Osteoblast (primary cell): Measurements from ENCODE around the gene ABLIM2. TPM values are rescaled to one million over a fixed set of nuclear protein-coding genes. Genes with fewer than 3 reads are reported as not detected.

Experiments used
- DNase-seq: peaks from one replicate; pipeline ENCODE4 v3.0.0; 2011; ENCODE audit warnings: low spot score, mixed read lengths; ENCODE audit not compliant: insufficient read length; ENCODE audit errors: missing footprints
- H2AFZ ChIP-seq: 2 replicates; pipeline ENCODE4 v1.6.0; 2011; ENCODE audit warnings: mild to moderate bottlenecking, low read length
- H3K27ac ChIP-seq: 2 replicates; pipeline ENCODE4 v1.5.1; 2011; ENCODE audit warnings: mild to moderate bottlenecking, low read depth, low read length, moderate library complexity
- H3K27me3 ChIP-seq: 2 replicates; pipeline ENCODE4 v1.6.0; 2012; ENCODE audit warnings: mild to moderate bottlenecking, control low read depth, inconsistent platforms, low read length, moderate library complexity; ENCODE audit not compliant: insufficient read depth
- H3K36me3 ChIP-seq: 2 replicates; pipeline ENCODE4 v1.5.1; 2011; ENCODE audit warnings: mild to moderate bottlenecking, low read length, control low read depth, moderate library complexity; ENCODE audit not compliant: insufficient read depth
- H3K4me1 ChIP-seq: 2 replicates; pipeline ENCODE4 v1.5.1; 2011; ENCODE audit warnings: mild to moderate bottlenecking, low read length, control low read depth, moderate library complexity; ENCODE audit not compliant: insufficient read depth
- H3K4me2 ChIP-seq: 2 replicates; pipeline ENCODE4 v1.6.0; 2011; ENCODE audit warnings: mild to moderate bottlenecking, low read length; ENCODE audit not compliant: insufficient read depth
- H3K4me3 ChIP-seq: fragments of 200-600 bp; sonication (generic); 3 replicates; pipeline ENCODE4 v1.5.1; 2012; ENCODE audit warnings: mild to moderate bottlenecking, low read length, inconsistent platforms; ENCODE audit not compliant: insufficient read depth
- H3K79me2 ChIP-seq: 2 replicates; pipeline ENCODE4 v1.6.0; 2012; ENCODE audit warnings: mild to moderate bottlenecking, low read length, control low read depth, inconsistent platforms; ENCODE audit not compliant: insufficient read depth
- H3K9me3 ChIP-seq: 2 replicates; pipeline ENCODE4 v1.5.1; 2011; ENCODE audit warnings: low read depth, low read length, control low read depth
- H4K20me1 ChIP-seq: 2 replicates; pipeline ENCODE4 v1.6.0; 2012; ENCODE audit warnings: mild to moderate bottlenecking, low read length, control low read depth; ENCODE audit not compliant: insufficient read depth
- CTCF ChIP-seq: IDR thresholded peaks from 2 replicates; pipeline ENCODE4 v1.5.1; 2011; ENCODE audit warnings: mild to moderate bottlenecking, low read depth, low read length, moderate library complexity; ENCODE audit errors: extremely low read depth
- total RNA-seq: library from RNA; depleted of rRNA; stranded (reverse); fragments of >200 nt; gene quantifications from 2 replicates; pipeline ENCODE4 v1.2.3, GENCODE V29; 2012

Gene ABLIM2
- total RNA-seq, 1 donor: 0.36 TPM

GRCh38 chr4:7960017-7960789, 198.4 kb downstream of the ABLIM2 start:
- peak overlapping the region; percentile 74 for H2AFZ ChIP-seq
- peaks cover 28% of the 10 kb centered on the region for H3K4me1 ChIP-seq
- H3K4me2 ChIP-seq: peak overlapping the region; percentile 55
- no peaks in the 10 kb centered on the region for H3K36me3 ChIP-seq
- no peaks in the 10 kb centered on the region for H3K79me2 ChIP-seq
- no peaks in the 10 kb centered on the region for H3K9me3 ChIP-seq
- no peaks in the 10 kb centered on the region for H3K27me3 ChIP-seq
- DNase-seq: peak; percentile 94
- no peaks in the 10 kb centered on the region for H4K20me1 ChIP-seq
- peak overlapping the region; percentile 97 for H3K27ac ChIP-seq
- H3K4me3 ChIP-seq: no peak overlapping the region
- TF ChIP-seq CTCF: no peak

- no peaks in the 10 kb centered on the region for H3K79me2 ChIP-seq
- H4K20me1 ChIP-seq: no peaks in the 10 kb centered on the region
- peaks cover 28% of the 10 kb centered on the region for H3K4me1 ChIP-seq
- H3K27me3 ChIP-seq: no peaks in the 10 kb centered on the region
- H3K4me3 ChIP-seq: no peak overlapping the region
- H3K36me3 ChIP-seq: no peaks in the 10 kb centered on the region
- peak overlapping the region; percentile 27 for H3K27ac ChIP-seq
- H3K4me2 ChIP-seq: no peak overlapping the region
- TF ChIP-seq CTCF: peak; percentile 13
- H3K9me3 ChIP-seq: no peaks in the 10 kb centered on the region
- DNase-seq: peak; percentile 3
- no peak overlapping the region for H2AFZ ChIP-seq
These were observed 199.5 kb downstream of the ABLIM2 start for GRCh38 chr4:7959078-7959477.

GRCh38 chr4:7956934-7957656, 201.5 kb downstream of the ABLIM2 start:
- Histone ChIP-seq H3K27ac (peak overlapping the region; percentile 67), H3K4me3 (no peak overlapping the region), H3K36me3 (no peaks in the 10 kb centered on the region), H3K4me1 (peaks cover 28% of the 10 kb centered on the region), H2AFZ (no peak overlapping the region), H3K27me3 (no peaks in the 10 kb centered on the region), H3K4me2 (no peak overlapping the region), H3K79me2 (no peaks in the 10 kb centered on the region), H3K9me3 (no peaks in the 10 kb centered on the region), H4K20me1 (no peaks in the 10 kb centered on the region)
- no peak for DNase-seq
- TF ChIP-seq CTCF: no peak

GRCh38 chr4:7956270-7956808, 202.3 kb downstream of the ABLIM2 start:
- Histone ChIP-seq H3K4me2 (no peak overlapping the region), H3K4me1 (peaks cover 23% of the 10 kb centered on the region), H3K4me3 (no peak overlapping the region), H3K79me2 (no peaks in the 10 kb centered on the region), H4K20me1 (no peaks in the 10 kb centered on the region), H3K27me3 (no peaks in the 10 kb centered on the region), H3K27ac (peak overlapping the region; percentile 67), H3K9me3 (no peaks in the 10 kb centered on the region), H2AFZ (peak overlapping the region; percentile 88), H3K36me3 (no peaks in the 10 kb centered on the region)
- TF ChIP-seq CTCF: no peak
- peak; percentile 92 for DNase-seq
